SH-SY5Y (cell line): ENCODE data around the gene RRP12.

ENCODE experiments used
- GATA2 ChIP-seq: IDR thresholded peaks from 2 replicates; pipeline ENCODE4 v1.6.1; 2011; ENCODE audit warnings: mild to moderate bottlenecking, low read depth, low read length
- GATA3 ChIP-seq: IDR thresholded peaks from 2 replicates; pipeline ENCODE4 v1.6.1; 2011; ENCODE audit warnings: low read depth, mild to moderate bottlenecking, low read length, moderate library complexity

Gene RRP12

GRCh38 chr10:97321804-97322190 lies 79.3 kb downstream of the RRP12 start:
- TF ChIP-seq GATA3: no peak
- TF ChIP-seq GATA2: no peak

GRCh38 chr10:97321032-97321803 lies 79.9 kb downstream of the RRP12 start:
- TF ChIP-seq GATA2 (no peak), GATA3 (no peak)

GRCh38 chr10:97320480-97321031 lies 80.6 kb downstream of the RRP12 start:
- TF ChIP-seq GATA2 (no peak), GATA3 (no peak)

GRCh38 chr10:97319671-97320479 lies 81.3 kb downstream of the RRP12 start:
- TF ChIP-seq GATA3 (no peak), GATA2 (no peak)

GRCh38 chr10:97318772-97319651 lies 82.1 kb downstream of the RRP12 start, which contains the start of gene FRAT1:
FRAT1 (plus strand) TSS chr10:97319271; CDS start chr10:97319454, 183 bp downstream.
- TF ChIP-seq GATA3: no peak
- no peak for TF ChIP-seq GATA2

- no peak for TF ChIP-seq GATA2
- no peak for TF ChIP-seq GATA3
Measured at GRCh38 chr10:97314671-97315070, 86.5 kb downstream of the RRP12 start.

- TF ChIP-seq GATA2 (no peak), GATA3 (no peak)
Measured at GRCh38 chr10:97312897-97313296, 88.2 kb downstream of the RRP12 start.

- TF ChIP-seq GATA3 (no peak), GATA2 (no peak)
Measured at GRCh38 chr10:97311111-97311626, 90.0 kb downstream of the RRP12 start.

GRCh38 chr10:97307866-97308780 lies 93.0 kb downstream of the RRP12 start:
- no peak for TF ChIP-seq GATA2
- no peak for TF ChIP-seq GATA3

GRCh38 chr10:97307441-97307840 lies 93.7 kb downstream of the RRP12 start:
- TF ChIP-seq GATA2 (no peak), GATA3 (no peak)
